Mesendoderm (in vitro differentiated cells): ENCODE data around the gene ADAMTS12.
A peak's percentile ranks its signal among the peaks of the same experiment; 100 is the strongest.

Source experiments
- DNase-seq: peaks from one replicate; pipeline ENCODE4 v3.0.0; 2013
- H2AK5ac ChIP-seq: 2 replicates; pipeline ENCODE4 v1.6.1; 2013; ENCODE audit warnings: low read length, inconsistent platforms
- H2BK120ac ChIP-seq: 2 replicates; pipeline ENCODE4 v1.6.1; 2013; ENCODE audit warnings: low read depth, mild to moderate bottlenecking, low read length, moderate library complexity, mixed read lengths
- H2BK15ac ChIP-seq: replicated peaks from 2 replicates; pipeline ENCODE4 v1.6.1; 2013; ENCODE audit warnings: low read depth, mild to moderate bottlenecking, moderate library complexity
- H2BK5ac ChIP-seq: 2 replicates; pipeline ENCODE4 v1.6.1; 2013; ENCODE audit warnings: low read length, inconsistent platforms
- H3K18ac ChIP-seq: 2 replicates; pipeline ENCODE4 v1.6.1; 2013; ENCODE audit warnings: mild to moderate bottlenecking, low read length, mixed read lengths
- H3K23ac ChIP-seq: one replicate; pipeline ENCODE4 v1.6.1; 2013; ENCODE audit warnings: low read length
- H3K27ac ChIP-seq: 2 replicates; pipeline ENCODE4 v1.5.1; 2013; ENCODE audit warnings: low read depth, mild to moderate bottlenecking, inconsistent platforms, low read length, moderate library complexity
- H3K27me3 ChIP-seq: 2 replicates; pipeline ENCODE4 v1.6.1; 2013; ENCODE audit warnings: low read length, control low read depth, mild to moderate bottlenecking, inconsistent platforms; ENCODE audit not compliant: insufficient read depth, poor library complexity
- H3K36me3 ChIP-seq: 2 replicates; pipeline ENCODE4 v1.6.1; 2013; ENCODE audit warnings: low read length, inconsistent platforms; ENCODE audit not compliant: control insufficient read depth, insufficient read depth
- H3K4ac ChIP-seq: one replicate; pipeline ENCODE4 v1.6.1; 2013; ENCODE audit warnings: low read depth, mild to moderate bottlenecking, low read length, moderate library complexity
- H3K4me1 ChIP-seq: 2 replicates; pipeline ENCODE4 v1.6.1; 2013; ENCODE audit warnings: low read depth, low read length, inconsistent platforms; ENCODE audit not compliant: control insufficient read depth
- H3K4me2 ChIP-seq: 2 replicates; pipeline ENCODE4 v1.6.1; 2013; ENCODE audit warnings: low read length
- H3K4me3 ChIP-seq: 2 replicates; pipeline ENCODE4 v1.5.1; 2013; ENCODE audit warnings: mild to moderate bottlenecking, low read length
- H3K56ac ChIP-seq: one replicate; pipeline ENCODE4 v1.6.1; 2013; ENCODE audit warnings: low read length
- H3K79me1 ChIP-seq: 2 replicates; pipeline ENCODE4 v1.6.1; 2013; ENCODE audit warnings: low read length, inconsistent platforms
- H3K79me2 ChIP-seq: 2 replicates; pipeline ENCODE4 v1.6.1; 2013; ENCODE audit warnings: mild to moderate bottlenecking, low read length; ENCODE audit not compliant: control insufficient read depth, insufficient read depth
- H3K9ac ChIP-seq: 2 replicates; pipeline ENCODE4 v1.6.1; 2013; ENCODE audit warnings: low read length, inconsistent platforms
- H4K5ac ChIP-seq: one replicate; pipeline ENCODE4 v1.6.1; 2013; ENCODE audit warnings: low read length
- H4K8ac ChIP-seq: one replicate; pipeline ENCODE4 v1.6.1; 2013; ENCODE audit warnings: low read depth, mild to moderate bottlenecking, control low read depth, low read length, moderate library complexity
- WGBS: extraction: QIAGEN DNeasy Blood & Tissue Kit; methylation state at CpG from one replicate; pipeline ENCODE4 v1.1.7; 2013; ENCODE audit warnings: low lambda C conversion rate, missing lambda C conversion rate; ENCODE audit not compliant: insufficient coverage; ENCODE audit errors: extremely low coverage; 5-methylcytosine and 5-hydroxymethylcytosine counted together

ADAMTS12 gene

GRCh38 chr5:33579789-33580188 is 312.0 kb downstream of the ADAMTS12 start:
- no peak overlapping the region for H2BK15ac ChIP-seq
- no CpG with 5 or more reads among the region's 2 CpGs for WGBS
- no peak overlapping the region for H3K4ac ChIP-seq
- H3K4me3 ChIP-seq = no peak overlapping the region
- no peak overlapping the region for H2BK5ac ChIP-seq
- no peak overlapping the region for H2AK5ac ChIP-seq
- H3K27ac ChIP-seq = no peak overlapping the region
- no peak overlapping the region for H3K56ac ChIP-seq
- no peaks in the 10 kb centered on the region for H3K36me3 ChIP-seq
- H3K79me1 ChIP-seq = no peaks in the 10 kb centered on the region
- H3K4me2 ChIP-seq = no peak overlapping the region
- no peak for DNase-seq
- H3K9ac ChIP-seq = no peak overlapping the region
- H3K79me2 ChIP-seq = no peaks in the 10 kb centered on the region
- no peak overlapping the region for H4K5ac ChIP-seq
- no peaks in the 10 kb centered on the region for H3K4me1 ChIP-seq
- no peak overlapping the region for H3K23ac ChIP-seq
- H2BK120ac ChIP-seq = no peak overlapping the region
- H3K27me3 ChIP-seq = no peaks in the 10 kb centered on the region
- no peak overlapping the region for H4K8ac ChIP-seq
- H3K18ac ChIP-seq = no peak overlapping the region

- H3K79me1 ChIP-seq = no peaks in the 10 kb centered on the region
- H3K4me2 ChIP-seq = no peak overlapping the region
- no peak overlapping the region for H3K56ac ChIP-seq
- H3K4me1 ChIP-seq = no peaks in the 10 kb centered on the region
- WGBS = no CpG with 5 or more reads among the region's 3 CpGs
- H3K23ac ChIP-seq = no peak overlapping the region
- no peaks in the 10 kb centered on the region for H3K36me3 ChIP-seq
- no peak overlapping the region for H3K4ac ChIP-seq
- no peak overlapping the region for H3K4me3 ChIP-seq
- no peak overlapping the region for H2AK5ac ChIP-seq
- H2BK5ac ChIP-seq = no peak overlapping the region
- H3K18ac ChIP-seq = no peak overlapping the region
- no peak overlapping the region for H2BK120ac ChIP-seq
- no peak overlapping the region for H4K8ac ChIP-seq
- H3K27me3 ChIP-seq = no peaks in the 10 kb centered on the region
- no peak overlapping the region for H4K5ac ChIP-seq
- H3K27ac ChIP-seq = no peak overlapping the region
- H3K9ac ChIP-seq = no peak overlapping the region
- H3K79me2 ChIP-seq = no peaks in the 10 kb centered on the region
- no peak overlapping the region for H2BK15ac ChIP-seq
- no peak for DNase-seq
Measured at GRCh38 chr5:33579152-33579551, 312.6 kb downstream of the ADAMTS12 start.

GRCh38 chr5:33576726-33577590 is 314.8 kb downstream of the ADAMTS12 start:
- H3K36me3 ChIP-seq = no peaks in the 10 kb centered on the region
- no peak overlapping the region for H3K9ac ChIP-seq
- no peak overlapping the region for H4K5ac ChIP-seq
- H3K79me2 ChIP-seq = no peaks in the 10 kb centered on the region
- H2BK120ac ChIP-seq = no peak overlapping the region
- no peak overlapping the region for H2AK5ac ChIP-seq
- H3K4me3 ChIP-seq = no peak overlapping the region
- no peaks in the 10 kb centered on the region for H3K27me3 ChIP-seq
- H3K27ac ChIP-seq = no peak overlapping the region
- no peaks in the 10 kb centered on the region for H3K4me1 ChIP-seq
- H3K4ac ChIP-seq = no peak overlapping the region
- H2BK5ac ChIP-seq = no peak overlapping the region
- H3K56ac ChIP-seq = no peak overlapping the region
- no peak overlapping the region for H3K4me2 ChIP-seq
- H4K8ac ChIP-seq = no peak overlapping the region
- DNase-seq = no peak
- H3K79me1 ChIP-seq = no peaks in the 10 kb centered on the region
- H3K23ac ChIP-seq = no peak overlapping the region
- no peak overlapping the region for H3K18ac ChIP-seq
- no peak overlapping the region for H2BK15ac ChIP-seq
- WGBS = no CpG with 5 or more reads among the region's 10 CpGs

- no peak for DNase-seq
- no peak overlapping the region for H3K27ac ChIP-seq
- H3K56ac ChIP-seq = no peak overlapping the region
- no peak overlapping the region for H3K4ac ChIP-seq
- no peak overlapping the region for H3K9ac ChIP-seq
- H3K4me1 ChIP-seq = no peaks in the 10 kb centered on the region
- no peak overlapping the region for H3K23ac ChIP-seq
- H3K36me3 ChIP-seq = no peaks in the 10 kb centered on the region
- no peak overlapping the region for H3K18ac ChIP-seq
- WGBS = no CpG with 5 or more reads among the region's 2 CpGs
- no peaks in the 10 kb centered on the region for H3K79me1 ChIP-seq
- H4K8ac ChIP-seq = no peak overlapping the region
- no peak overlapping the region for H4K5ac ChIP-seq
- H3K27me3 ChIP-seq = no peaks in the 10 kb centered on the region
- no peak overlapping the region for H2AK5ac ChIP-seq
- no peak overlapping the region for H3K4me2 ChIP-seq
- H3K79me2 ChIP-seq = no peaks in the 10 kb centered on the region
- H3K4me3 ChIP-seq = no peak overlapping the region
- H2BK15ac ChIP-seq = no peak overlapping the region
- H2BK120ac ChIP-seq = no peak overlapping the region
- no peak overlapping the region for H2BK5ac ChIP-seq
Measured at GRCh38 chr5:33565324-33565723, 326.5 kb downstream of the ADAMTS12 start.

- H3K4me3 ChIP-seq = no peak overlapping the region
- H2BK120ac ChIP-seq = no peak overlapping the region
- no peaks in the 10 kb centered on the region for H3K79me2 ChIP-seq
- no peak overlapping the region for H4K5ac ChIP-seq
- H2AK5ac ChIP-seq = no peak overlapping the region
- H3K79me1 ChIP-seq = no peaks in the 10 kb centered on the region
- no peak overlapping the region for H3K9ac ChIP-seq
- no peak overlapping the region for H3K4me2 ChIP-seq
- H3K4ac ChIP-seq = no peak overlapping the region
- no peaks in the 10 kb centered on the region for H3K27me3 ChIP-seq
- H2BK5ac ChIP-seq = no peak overlapping the region
- peak; percentile 37 for DNase-seq
- H3K36me3 ChIP-seq = no peaks in the 10 kb centered on the region
- H4K8ac ChIP-seq = no peak overlapping the region
- H3K4me1 ChIP-seq = no peaks in the 10 kb centered on the region
- no peak overlapping the region for H3K27ac ChIP-seq
- no CpG with 5 or more reads among the region's 2 CpGs for WGBS
- no peak overlapping the region for H3K18ac ChIP-seq
- H3K23ac ChIP-seq = no peak overlapping the region
- H2BK15ac ChIP-seq = no peak overlapping the region
- no peak overlapping the region for H3K56ac ChIP-seq
Measured at GRCh38 chr5:33563983-33564908, 327.5 kb downstream of the ADAMTS12 start.
